ENCODE results near the gene GNGT2. TPM values are rescaled to one million over a fixed set of nuclear protein-coding genes. Genes with fewer than 3 reads are reported as not detected.
"Not testable (repeated sequence)": the region's sequence is repeated elsewhere in the genome, so short reads cannot be mapped to it uniquely, and the experiment has no call there.

The GNGT2 gene
- total and polyA plus RNA-seq, 4 donors, result 1.8 to 12.3 (median 7.3) TPM

- no peak for DNase-seq
- 76 to 81% methylated on average over 6 of the region's 6 CpGs for WGBS, 2 donors
- TF ChIP-seq CTCF (IDR thresholded peaks at IDR 0.05; ENCODE audit: control extremely low read depth, extremely low read depth), result no peak
Observed at GRCh38 chr17:49180998-49181635, 29.3 kb downstream of the GNGT2 start.

GRCh38 chr17:49180303-49180702, 30.1 kb downstream of the GNGT2 start:
- DNase-seq (peak; percentile 32 to 45 (median 34)), ATAC-seq (ENCODE audit: insufficient read depth, low FRiP score) (no peak)
- no peaks in the 10 kb centered on the region for H3K4me1 ChIP-seq (ENCODE audit: control insufficient read depth in 5 of 5, insufficient read depth in 5 of 5, low read length in 5 of 5)
- peak; percentile 79 for TF ChIP-seq CTCF (IDR thresholded peaks at IDR 0.05; ENCODE audit: control extremely low read depth, extremely low read depth)
- H3K27me3 ChIP-seq (ENCODE audit: control insufficient read depth in 3 of 3, insufficient read depth in 3 of 3, low read length in 2 of 3), result no peaks in the 10 kb centered on the region
- H3K9ac ChIP-seq (ENCODE audit: insufficient read depth in 1 of 2, low read length in 2 of 2), result no peak overlapping the region
- peaks cover 0 to 22% (median 15%) of the 10 kb centered on the region in 4 donors for H3K9me3 ChIP-seq (ENCODE audit: control insufficient read depth in 4 of 4, insufficient read depth in 3 of 4, low read length in 3 of 4)
- no peaks in the 10 kb centered on the region for H3K36me3 ChIP-seq (ENCODE audit: control insufficient read depth in 4 of 4, insufficient read depth in 4 of 4, low read length in 4 of 4)
- H3K4me3 ChIP-seq, result no peak overlapping the region
- H3K27ac ChIP-seq (ENCODE audit: low read depth in 1 of 2, low read length in 1 of 2), result no peak overlapping the region
- 13 to 15% methylated on average over 5 of the region's 5 CpGs for WGBS, 2 donors

More at GRCh38 chr17:49180998-49181635, 29.3 kb downstream of the GNGT2 start:
- Histone ChIP-seq H3K4me3 (no peak overlapping the region), H3K27ac (ENCODE audit: low read depth in 1 of 2, low read length in 1 of 2) (no peak overlapping the region), H3K36me3 (ENCODE audit: control insufficient read depth in 4 of 4, insufficient read depth in 4 of 4, low read length in 4 of 4) (no peaks in the 10 kb centered on the region), H3K27me3 (ENCODE audit: control insufficient read depth in 3 of 3, insufficient read depth in 3 of 3, low read length in 2 of 3) (no peaks in the 10 kb centered on the region), H3K9me3 (ENCODE audit: control insufficient read depth in 4 of 4, insufficient read depth in 3 of 4, low read length in 3 of 4) (peaks cover 0 to 18% (median 10%) of the 10 kb centered on the region in 4 donors), H3K4me1 (ENCODE audit: control insufficient read depth in 5 of 5, insufficient read depth in 5 of 5, low read length in 5 of 5) (no peaks in the 10 kb centered on the region), H3K9ac (ENCODE audit: insufficient read depth in 1 of 2, low read length in 2 of 2) (no peak overlapping the region)
- ATAC-seq (ENCODE audit: insufficient read depth, low FRiP score), result no peak

- not testable (repeated sequence) for H3K4me1 ChIP-seq (ENCODE audit: control insufficient read depth in 5 of 5, insufficient read depth in 5 of 5, low read length in 5 of 5); H3K36me3 ChIP-seq (ENCODE audit: control insufficient read depth in 4 of 4, insufficient read depth in 4 of 4, low read length in 4 of 4); DNase-seq; H3K9ac ChIP-seq (ENCODE audit: insufficient read depth in 1 of 2, low read length in 2 of 2); H3K4me3 ChIP-seq; H3K27me3 ChIP-seq (ENCODE audit: control insufficient read depth in 3 of 3, insufficient read depth in 3 of 3, low read length in 2 of 3); ATAC-seq (ENCODE audit: insufficient read depth, low FRiP score); H3K27ac ChIP-seq (ENCODE audit: low read depth in 1 of 2, low read length in 1 of 2)
- WGBS, 2 donors, result 85 to 86% methylated on average over 11 of the region's 11 CpGs
- peaks cover 0 to 16% (median 15%) of the 10 kb centered on the region in 4 donors for H3K9me3 ChIP-seq (ENCODE audit: control insufficient read depth in 4 of 4, insufficient read depth in 3 of 4, low read length in 3 of 4)
Observed at GRCh38 chr17:49175978-49176377, 34.4 kb downstream of the GNGT2 start.

- H3K9me3 ChIP-seq (ENCODE audit: control insufficient read depth in 4 of 4, insufficient read depth in 3 of 4, low read length in 3 of 4); H3K4me1 ChIP-seq (ENCODE audit: control insufficient read depth in 5 of 5, insufficient read depth in 5 of 5, low read length in 5 of 5); H3K27ac ChIP-seq (ENCODE audit: low read depth in 1 of 2, low read length in 1 of 2); H3K9ac ChIP-seq (ENCODE audit: insufficient read depth in 1 of 2, low read length in 2 of 2); DNase-seq; H3K4me3 ChIP-seq; H3K36me3 ChIP-seq (ENCODE audit: control insufficient read depth in 4 of 4, insufficient read depth in 4 of 4, low read length in 4 of 4); ATAC-seq (ENCODE audit: insufficient read depth, low FRiP score): not testable (repeated sequence)
- 71 to 79% methylated on average over 3 of the region's 3 CpGs for WGBS, 2 donors
- peaks cover 0 to 18% (median 6%) of the 10 kb centered on the region in 3 donors for H3K27me3 ChIP-seq (ENCODE audit: control insufficient read depth in 3 of 3, insufficient read depth in 3 of 3, low read length in 2 of 3)
Observed at GRCh38 chr17:49170711-49171110, 39.7 kb downstream of the GNGT2 start.
